NCI-H510A treated with DMSO at 0.1 percent for 48 hours (cell line): Measurements from ENCODE around the gene KHDRBS2.

Experiments used
- DNase-seq: peaks from one replicate; lab custom pipeline; 2025; lab: John Stamatoyannopoulos, UW

The KHDRBS2 gene

DNA sequence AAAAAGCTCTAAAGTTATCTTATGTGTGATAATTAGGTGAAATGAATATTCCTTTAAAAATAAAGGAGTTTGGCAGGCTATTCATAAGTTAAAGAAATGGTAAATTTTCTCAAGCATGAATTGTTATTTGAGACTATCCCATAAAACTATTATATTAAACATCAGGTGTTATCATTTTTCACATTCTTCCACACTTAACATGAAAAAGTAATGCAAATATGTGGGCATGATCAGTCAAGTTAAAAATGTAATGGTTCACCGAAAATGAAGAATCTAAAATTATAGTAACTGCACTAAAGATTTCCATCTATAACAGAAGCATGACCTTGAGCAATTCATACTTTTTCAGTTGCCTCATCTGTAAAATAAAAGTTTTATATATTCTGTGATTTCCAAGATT is 110.8 kb downstream of the KHDRBS2 start:
- no peak for DNase-seq

DNA sequence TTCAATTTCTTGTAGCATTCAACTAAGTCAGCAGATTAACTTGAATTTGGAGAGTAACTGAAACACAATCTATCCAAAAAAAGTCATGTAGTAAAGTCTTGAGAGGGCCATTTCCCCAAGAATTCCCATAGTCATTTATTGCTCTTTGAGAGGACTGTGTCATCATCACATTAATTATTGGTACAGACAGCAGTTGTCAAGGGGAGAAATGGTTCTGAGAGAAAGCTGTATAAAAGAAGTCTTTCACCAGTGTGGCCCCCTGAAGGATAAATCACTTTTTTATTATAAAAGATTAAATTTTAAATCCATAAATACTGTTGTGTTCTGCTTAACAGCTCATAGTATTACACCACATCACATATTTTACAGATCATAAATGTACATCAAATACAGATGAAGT is 111.5 kb downstream of the KHDRBS2 start:
- no peak for DNase-seq

DNA sequence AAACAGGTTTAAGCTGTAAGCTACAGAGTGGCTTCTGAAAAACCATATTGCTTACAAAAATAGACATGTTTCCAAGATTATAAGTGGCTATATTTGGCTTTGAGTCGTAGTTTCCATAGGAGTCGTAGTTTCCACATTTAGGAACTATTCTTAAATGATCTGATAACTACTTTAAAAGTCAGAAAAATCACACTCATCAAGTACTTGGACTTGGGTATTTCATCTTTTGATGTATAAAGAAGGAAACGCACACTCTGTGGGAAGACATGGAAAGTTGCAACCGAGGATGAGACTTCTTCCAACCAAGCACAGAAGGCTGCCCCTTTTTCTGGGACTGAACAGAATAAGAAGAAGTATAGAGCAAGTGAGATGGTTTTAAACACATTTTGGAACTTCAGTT is 118.3 kb downstream of the KHDRBS2 start:
- DNase-seq: no peak

DNA sequence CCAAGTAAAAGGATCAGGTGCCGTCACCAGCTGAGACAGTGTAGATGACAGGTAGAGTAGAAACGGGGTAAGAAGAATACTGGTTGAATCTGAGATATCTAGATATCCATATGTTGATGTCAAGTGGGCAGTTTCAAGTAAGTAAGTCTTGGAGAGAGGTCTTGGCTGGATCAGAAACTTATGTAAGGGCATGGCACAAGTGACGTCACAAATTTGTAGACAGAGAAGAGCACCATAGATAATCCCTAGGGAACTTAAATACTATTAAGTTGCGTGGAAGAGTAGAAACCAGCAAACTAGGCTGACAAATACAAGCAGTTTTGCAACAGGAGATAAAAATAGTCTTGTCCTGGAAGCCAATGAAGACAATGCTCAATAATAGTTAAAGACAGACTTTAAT is 123.2 kb downstream of the KHDRBS2 start:
- no peak for DNase-seq

DNA sequence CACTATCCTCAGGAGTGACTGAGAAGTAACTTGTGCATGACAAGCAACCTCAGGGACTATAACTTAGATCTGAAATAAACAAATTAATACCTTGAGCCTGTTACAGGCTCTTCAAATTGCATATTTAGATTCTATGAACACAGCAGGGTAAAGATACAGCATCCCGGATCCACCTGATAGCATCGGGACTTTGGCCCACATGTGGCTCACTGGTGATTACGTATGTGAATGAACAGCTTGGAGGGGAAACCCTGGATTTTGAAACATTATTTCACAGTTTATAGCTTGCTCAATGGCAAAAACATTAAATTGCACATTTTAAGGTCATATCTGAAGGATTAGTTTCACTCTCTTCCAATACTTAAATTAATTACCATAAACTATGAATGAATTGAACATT is 133.2 kb downstream of the KHDRBS2 start:
- no peak for DNase-seq

DNA sequence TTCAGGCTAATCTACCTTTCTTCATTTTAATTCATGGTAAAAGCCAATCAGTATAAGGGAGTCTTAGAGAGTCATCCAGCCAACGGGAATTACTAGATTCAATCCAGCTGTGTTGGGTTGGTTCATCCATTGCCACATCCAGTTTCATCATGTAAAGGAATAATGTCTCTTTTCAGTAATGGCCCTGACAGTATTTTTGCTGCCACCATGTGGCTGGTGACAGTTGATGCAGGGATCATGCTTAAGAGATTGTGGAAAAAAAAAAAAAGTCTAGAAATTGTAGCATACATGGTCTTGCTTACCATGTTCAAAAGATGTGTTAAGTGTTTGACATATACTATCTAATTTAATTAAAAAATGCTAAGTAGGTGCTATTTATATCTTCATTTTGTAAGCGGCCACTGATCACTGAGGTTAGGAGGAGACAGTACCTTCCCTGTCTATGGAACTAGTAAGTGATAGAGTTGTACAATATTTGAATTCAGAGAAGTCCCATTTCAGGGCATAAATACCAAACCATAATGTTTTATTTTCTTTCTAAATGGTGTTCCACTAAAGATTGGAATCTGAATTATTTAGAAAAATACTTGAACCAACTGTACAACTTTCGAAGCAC is 135.9 kb downstream of the KHDRBS2 start:
- peak; percentile 25 for DNase-seq

DNA sequence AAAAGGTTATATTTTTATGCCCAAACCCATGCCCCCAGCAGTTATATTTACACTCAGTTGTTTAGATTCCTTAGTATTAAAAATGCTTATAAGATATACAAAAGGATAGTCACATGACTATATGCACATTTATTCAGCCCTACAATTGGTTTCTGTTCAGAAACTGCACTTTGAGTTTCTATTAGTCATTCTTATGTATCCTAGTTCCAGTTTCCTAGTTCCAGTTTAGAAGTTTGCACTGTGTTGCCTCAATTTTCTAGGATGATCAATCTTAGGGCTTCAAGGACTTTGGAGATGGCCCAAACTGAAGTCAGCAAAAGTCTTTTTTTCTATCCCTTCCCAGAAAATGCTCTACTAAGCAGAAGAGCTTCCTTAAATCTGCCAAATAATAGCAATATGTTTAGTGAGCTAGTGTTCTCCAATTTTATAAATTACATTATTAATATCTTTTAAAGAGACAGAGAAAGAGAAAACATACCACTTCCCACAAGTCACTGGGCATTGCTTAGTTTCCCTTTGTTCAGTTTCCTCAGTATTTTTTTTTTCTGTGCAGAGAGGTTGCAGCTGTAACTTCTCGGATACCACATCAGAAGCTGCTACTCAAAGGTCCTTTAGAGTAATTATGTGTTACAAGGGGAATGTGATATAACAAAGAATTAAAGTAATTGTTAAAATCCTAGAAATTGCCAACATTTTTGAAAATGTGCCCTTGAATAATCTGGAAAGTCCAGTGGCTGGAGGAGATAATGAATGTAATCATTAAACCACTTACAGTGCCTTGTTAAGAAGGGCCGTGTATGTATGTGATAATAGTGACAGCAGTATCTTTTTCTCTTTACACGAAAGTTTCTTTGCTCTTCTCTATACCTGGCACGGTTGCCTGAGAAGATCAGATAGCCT is 138.8 kb downstream of the KHDRBS2 start:
- DNase-seq: no peak

DNA sequence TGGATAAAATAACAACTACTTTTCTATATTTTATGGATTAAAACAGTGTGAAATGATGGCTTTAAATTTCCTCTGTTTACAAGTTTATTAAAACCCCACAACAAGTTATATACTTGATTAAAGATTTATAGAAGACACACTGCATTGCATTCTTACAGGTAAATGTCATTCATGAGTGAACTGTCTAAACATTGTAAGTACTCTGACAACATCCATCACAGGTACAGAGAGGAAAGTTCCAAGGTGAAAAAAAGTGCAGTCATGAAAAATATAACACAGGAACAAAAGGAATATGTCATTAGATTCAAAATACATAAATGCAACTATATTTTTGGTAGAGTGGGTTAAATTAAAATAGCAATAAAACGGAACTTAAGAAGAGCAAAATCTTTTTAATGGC is 156.9 kb downstream of the KHDRBS2 start:
- DNase-seq: no peak

DNA sequence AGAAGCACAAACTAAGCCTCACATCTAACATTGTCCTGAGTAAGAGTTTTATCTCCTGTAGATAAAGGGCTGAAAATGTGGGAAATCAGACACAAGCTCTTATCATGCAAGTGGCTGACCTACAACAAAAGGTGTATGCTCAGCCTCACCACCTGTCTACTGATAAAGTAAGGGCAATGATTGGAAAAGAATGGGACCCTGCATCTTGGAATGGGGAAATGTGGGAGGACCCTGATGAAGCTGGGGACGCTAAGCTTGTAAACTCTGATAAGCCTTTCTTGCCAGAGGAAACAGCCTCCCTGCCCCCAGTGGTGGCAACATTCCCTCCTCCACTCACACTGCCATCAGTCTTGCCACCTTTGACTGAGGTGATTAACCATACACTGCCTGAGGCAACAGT is 166.6 kb downstream of the KHDRBS2 start:
- no peak for DNase-seq

DNA sequence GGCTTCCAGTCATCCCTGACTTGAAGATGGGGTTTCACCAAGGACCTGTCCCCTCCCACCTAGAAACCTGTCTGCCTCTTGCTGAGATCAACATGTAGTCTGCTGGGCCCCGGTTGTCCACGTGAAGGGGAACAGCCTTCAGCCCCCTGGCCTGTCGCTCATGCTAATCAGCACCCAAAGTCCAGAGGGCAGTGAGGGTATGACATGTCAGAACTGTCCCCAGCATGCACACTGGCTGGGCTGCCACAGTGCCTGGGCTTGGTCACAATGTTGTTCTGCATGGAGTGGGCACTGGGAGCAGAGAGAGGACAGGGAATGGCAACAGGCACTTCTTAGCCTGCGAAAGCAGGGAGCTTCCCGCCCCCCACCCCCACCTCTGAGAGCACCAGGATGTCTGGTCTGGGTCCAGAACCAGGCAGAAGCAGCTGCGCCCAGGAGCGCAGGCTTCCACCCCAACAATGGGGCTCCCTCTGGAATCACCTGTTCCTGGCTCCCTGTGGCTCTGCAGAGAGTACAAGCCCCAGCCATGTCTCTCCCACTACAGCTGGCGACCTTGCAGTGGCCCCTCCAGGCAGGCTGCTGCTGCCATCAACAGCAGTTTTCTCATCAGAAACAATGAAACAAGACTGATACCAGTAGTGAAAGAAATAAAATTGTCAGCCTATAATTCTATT is 182.7 kb downstream of the KHDRBS2 start:
- DNase-seq: no peak

DNA sequence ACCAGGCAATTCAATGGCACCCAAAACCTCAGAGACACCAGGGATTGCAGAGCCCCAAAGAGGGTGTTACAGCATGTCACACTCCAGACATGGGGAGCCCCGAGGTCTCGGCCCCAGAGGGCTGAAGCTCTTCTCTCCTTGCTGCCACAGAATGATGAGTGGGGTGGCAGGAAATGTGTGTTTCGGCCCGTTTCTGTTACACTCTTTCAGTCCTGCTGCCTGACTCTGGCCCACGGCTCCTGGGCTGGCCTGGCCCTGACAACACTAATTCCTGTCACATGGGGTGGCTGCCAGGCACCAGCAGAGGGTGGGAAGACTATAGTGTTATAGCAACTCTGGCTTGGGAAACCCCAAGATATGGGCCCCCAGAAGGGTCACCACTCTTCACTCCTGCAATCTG is 183.6 kb downstream of the KHDRBS2 start:
- no peak for DNase-seq

DNA sequence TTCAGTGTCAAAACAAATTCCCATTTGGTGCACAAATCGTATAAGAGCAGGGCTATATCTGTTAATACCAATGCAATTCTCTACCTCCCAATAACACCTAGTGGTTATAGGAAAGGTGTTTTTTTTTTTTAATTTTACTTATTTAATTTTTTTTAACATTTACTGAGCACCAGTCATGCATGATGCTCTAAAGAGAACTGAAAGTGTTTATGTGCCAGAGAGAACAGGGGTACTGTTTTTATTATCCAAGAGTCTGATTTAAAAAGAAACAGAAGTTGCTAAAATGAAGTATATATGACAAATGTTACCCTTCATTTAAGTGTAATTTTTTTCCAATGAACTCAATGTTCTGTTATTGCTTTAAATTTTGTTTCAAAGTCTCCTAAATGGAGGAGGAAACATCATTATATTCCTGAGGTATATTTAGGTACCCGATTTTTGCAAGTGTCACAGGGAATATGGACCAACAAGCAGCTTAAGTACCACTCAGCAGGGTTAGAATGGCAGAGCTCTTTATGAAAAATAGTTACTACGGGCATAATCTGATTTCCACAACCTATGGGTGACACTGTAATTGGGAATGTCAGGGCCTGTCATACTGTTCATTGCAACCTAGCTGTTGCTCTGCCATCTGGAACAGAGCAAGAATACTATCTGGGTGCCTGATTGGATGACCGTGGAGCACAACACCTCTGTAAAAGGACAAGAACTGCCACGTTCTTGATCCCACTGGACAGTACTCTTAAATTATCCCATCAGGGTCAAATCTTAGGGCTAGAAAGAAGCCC is 195.4 kb downstream of the KHDRBS2 start:
- DNase-seq: no peak

DNA sequence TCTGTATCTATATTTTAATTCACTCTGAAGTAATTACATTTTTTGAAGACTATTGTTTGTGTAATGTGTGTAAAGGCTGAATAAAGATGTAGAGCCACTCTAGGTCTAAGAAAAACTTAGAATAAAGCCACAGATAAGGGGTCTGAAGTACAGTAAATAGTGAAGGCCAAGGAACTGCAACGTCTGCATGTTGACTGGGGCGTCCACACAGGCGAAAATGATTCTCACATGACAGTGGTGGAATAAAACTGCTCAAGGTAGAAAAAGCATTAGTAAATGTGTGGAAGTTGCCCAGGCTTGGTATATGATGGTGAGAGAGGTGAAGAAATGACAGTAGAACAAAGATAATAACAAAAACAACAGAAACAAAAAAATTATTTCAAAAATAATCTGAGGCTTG is 196.2 kb downstream of the KHDRBS2 start:
- no peak for DNase-seq

DNA sequence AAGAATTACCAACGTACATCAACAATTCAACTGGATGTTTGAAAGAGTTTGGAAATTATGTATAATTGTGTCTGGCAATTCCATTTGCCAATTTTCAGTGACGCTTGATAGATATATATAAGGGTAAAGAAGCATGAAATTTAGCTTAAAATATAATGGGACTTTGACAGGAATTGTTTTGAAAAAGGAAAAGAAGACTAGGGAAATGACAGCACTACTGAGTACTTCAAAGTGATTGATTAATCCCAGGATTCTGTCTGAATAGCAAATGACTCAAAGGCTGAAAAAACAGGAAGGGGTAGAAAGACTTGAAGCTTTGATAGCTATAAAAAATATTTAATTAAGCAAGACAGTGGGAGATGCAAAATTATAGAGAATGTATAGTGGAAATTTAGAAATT is 200.0 kb downstream of the KHDRBS2 start:
- DNase-seq: no peak

DNA sequence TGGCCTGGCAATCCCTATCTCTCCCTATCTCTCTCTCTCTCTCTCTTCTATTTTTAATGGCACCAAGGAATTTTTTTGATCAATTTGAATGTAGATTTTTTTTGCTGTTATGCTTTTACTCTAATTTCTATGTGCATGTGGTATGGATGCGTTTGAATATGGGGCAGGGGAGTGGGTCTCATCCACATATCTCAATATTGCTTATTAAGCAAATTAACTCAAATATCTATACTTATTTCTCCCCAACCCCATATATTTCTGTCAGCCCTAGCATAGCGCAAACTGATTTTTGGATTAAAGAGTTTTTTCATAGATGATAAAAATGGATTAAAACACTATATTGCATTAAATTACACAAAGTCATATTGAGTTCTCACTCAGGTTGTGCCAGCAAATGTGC is 210.2 kb downstream of the KHDRBS2 start:
- no peak for DNase-seq

DNA sequence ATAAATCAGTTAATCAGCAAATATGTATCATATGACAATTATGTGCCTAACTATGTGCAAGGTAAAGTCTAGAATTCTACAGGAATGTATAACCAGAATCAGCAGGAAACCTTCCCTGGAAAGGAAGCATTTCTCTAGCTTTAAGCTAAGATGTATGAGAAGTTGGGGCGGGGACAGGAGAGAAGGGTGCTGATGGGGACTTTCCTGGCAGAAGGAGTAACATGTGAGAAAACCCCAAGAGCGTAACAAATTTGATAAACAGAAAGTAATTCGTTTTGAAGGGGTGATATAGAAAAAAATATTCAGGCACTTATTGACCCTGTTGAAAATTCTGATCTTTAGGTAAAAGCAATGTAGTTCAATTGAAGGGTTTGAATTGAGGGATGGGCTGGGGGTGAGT is 226.1 kb downstream of the KHDRBS2 start:
- DNase-seq: no peak

DNA sequence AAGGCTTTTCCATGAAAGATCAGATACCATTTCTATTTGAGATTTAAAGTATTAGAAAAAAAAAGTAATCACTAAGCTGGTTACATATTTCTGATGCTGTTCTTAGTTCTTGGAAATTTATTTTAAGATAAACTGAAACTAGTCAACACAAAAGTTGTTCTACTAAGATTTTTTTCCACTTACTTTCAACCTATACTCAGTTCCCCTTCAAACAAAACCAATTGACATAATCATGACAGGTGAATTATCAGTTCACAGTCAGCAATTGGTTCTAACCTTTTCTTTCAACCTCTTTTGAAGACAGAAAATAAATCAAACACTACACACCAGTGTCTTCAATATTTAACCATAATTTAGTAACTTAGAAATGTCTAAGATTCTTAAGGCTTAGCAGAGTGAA is 228.7 kb downstream of the KHDRBS2 start:
- no peak for DNase-seq

DNA sequence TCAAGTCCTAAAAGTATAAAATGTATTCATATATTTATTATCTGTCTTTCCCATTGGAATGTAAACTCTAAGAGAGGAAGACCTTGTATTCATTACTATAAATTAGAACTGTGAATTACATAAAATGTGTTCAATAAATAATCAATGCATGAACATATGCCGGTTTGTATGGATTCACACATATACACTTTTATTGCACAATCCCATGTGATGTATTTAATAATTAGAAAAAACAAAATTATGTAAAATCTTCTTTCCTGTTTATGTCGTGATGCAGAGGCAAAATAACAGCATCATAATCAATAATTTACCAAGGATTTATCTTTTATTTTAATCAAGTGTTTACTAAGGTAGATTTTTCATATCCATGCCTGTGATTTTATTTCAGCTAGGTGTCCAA is 240.5 kb downstream of the KHDRBS2 start:
- no peak for DNase-seq

DNA sequence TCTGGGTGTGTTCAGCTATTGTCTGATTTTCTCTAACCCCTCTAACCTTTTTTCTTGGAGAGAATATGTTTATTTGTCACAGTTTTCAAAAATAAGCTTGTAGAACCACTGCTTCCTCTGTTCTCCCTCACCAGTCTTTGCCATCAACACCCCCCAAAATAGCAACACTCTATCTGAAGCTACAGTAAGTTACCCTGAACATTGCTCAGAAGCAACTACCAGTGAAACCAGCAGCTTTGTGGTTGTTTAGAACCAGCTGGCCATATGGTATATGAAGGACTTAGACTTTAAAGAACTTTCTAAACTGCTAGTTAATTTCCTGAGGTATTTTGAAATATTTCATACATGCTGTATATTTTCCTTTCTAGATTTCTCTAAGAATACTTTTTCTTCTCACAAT is 242.9 kb downstream of the KHDRBS2 start:
- no peak for DNase-seq

DNA sequence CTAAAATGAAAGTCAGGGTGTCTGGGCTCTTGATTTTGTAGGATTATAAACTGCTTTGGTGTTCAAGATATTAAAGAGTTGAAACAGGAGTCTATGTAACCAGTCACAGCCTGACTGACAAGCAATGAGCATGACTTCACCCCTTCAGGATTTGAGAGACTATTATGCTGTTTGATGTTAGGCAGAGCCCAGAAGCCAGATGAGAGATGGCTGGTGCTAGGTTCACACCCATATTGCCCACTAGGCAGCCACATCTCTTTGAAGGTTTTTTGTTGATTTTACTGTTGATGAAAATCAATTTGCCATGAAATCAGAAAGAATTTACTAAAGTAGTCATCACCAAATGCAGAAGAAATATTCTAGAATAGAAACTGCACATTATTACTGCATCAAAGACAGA is 243.6 kb downstream of the KHDRBS2 start:
- DNase-seq: no peak

DNA sequence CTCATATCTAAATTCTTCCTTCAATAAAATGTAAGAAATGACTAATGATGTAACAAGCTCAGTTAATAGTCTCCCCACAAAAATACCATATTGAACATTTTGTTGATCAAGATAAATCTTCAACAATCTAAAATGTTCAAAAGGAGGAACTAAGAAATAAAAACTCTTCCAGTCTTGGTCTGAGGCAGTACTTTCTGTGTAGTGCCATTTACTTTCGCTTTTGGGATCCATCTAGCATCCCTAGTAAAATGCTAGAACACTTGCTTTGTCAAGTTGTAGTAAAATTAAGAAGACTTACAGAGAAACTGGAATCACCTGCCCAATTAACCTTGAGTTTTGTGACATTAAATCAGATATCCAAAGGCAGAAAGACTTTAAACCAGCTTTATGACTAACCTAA is 246.4 kb downstream of the KHDRBS2 start:
- no peak for DNase-seq

DNA sequence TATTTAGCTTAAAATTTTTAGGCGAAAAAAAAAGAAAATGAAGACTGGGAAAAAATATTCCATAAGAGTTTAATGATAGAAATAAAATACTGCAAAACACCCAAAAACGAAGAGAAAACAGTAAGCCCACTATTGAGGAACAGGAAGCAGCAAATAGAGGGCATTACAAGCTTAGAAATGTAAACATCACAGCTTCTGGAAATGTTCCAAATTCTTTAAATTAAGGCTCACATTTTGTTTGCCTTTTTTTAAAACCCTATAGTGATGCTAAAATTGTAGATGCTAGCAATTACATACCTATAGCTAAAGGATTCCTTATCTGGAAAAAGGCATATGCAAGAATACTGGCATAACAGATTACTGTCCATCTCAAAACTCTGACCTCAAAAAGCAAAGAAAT is 248.6 kb downstream of the KHDRBS2 start:
- no peak for DNase-seq
